GM18507 (cell line): ENCODE results near the gene NCS1.

Source experiments
- DNase-seq: peaks from one replicate; pipeline ENCODE4 v3.0.0; 2011; ENCODE audit warnings: low read depth; ENCODE audit not compliant: insufficient read length; ENCODE audit errors: extremely low spot score
- FAIRE-seq: peaks from 2 replicates; lab custom pipeline; 2011; peaks lifted over from hg19 to GRCh38; lab: Jason Lieb, UNC

The NCS1 gene

DNA sequence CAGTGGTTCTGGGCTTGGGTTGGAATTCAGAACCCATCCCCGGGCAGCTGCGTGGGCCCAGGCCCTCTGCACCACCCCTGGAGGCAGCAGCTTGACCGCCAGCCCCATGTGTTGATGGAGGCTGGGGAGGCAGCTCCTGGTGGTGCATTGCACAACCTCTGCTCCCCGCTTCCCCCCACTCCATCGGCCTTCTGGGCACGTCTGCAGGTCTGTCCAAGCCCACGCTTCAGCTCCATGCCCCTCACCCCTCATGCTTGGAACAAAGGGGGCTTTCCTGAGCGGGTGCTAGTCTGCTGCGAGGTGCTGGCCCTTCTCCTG lies 1.4 kb downstream of the NCS1 start:
- FAIRE-seq (no peak), DNase-seq (no peak)

DNA sequence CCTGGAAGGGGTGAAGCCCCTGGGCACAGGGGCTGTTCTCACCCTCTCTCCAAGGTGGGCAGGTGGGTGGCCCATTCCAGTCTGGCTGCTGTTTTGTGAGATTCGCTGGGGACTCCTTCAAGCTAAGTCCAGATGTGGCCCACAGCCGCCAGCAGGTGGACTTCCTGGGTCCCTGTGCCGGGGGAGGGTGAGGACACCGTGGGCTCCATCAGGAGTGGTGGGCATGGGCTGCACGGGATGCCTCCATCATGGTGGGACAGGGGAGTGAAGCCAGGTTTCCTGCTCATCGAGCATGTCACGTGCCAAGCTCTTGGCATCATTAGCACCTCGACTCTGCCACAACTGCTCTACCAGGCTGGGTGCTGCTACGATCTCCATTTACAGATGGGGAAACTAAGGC lies 1.8 kb downstream of the NCS1 start:
- FAIRE-seq: no peak

DNA sequence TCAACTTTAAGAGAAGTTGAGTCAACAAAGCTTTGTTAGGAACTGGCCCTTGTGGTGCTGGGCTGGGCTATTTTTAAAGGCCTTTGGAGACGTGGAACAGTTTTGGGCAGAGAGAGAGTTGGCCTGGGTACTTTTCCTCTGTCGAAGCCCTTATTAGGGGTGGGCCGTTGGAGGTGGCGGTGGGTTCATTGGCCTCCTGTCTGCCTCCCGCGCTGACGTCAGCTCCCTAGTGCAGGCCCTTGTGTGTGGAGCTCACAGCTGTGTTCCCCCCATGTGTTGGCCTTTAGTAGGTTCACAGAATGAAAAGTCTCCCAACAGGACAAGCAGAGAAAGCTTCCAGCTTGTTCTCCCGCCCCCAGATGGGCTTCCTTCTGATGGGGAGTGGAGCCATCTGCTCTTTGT lies 2.7 kb downstream of the NCS1 start:
- no peak for DNase-seq
- no peak for FAIRE-seq

More for the DNA sequence above, 1.8 kb downstream of the NCS1 start:
- no peak for DNase-seq

DNA sequence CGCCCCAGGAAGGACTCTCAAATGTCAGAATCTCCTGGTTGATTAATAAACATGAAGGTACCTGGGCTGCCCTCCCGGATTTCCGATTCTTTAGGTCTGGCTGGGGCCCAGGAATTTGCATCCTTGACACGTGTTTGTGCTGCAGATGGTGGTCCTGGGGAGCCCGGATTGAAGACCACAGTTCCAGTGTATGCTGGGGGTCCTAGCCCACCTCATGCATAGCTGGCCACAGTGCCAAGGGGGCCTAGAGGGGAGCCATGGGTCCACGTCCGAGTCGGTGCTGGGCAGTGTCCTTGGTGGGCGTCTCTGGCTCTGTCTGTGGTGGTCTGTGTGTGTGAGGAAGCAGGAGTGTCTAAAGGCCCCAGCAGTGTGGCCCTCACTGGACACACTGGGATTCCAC lies 3.2 kb downstream of the NCS1 start:
- DNase-seq: no peak

DNA sequence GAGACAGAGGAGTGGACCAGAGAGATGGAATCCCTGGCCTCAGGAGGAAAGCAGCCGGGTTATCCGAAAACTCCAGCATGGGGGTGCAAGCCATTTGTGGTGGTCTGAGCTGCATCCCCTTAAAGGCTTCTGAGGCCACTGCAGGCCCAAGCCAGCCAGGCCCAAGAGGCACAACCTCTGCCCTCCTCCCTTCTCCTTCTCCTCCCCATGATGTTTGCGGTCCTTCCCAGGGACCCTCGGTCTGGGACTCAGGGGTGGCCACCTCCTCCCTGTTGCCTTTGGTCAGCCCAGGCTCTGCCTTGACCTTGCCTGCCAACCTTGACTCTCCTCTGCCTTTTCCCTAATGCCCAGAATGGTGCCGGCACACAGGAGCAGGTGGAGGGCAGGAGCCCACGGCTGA lies 4.6 kb downstream of the NCS1 start:
- no peak for FAIRE-seq
- DNase-seq: no peak

More for the DNA sequence above, 3.2 kb downstream of the NCS1 start:
- no peak for FAIRE-seq

DNA sequence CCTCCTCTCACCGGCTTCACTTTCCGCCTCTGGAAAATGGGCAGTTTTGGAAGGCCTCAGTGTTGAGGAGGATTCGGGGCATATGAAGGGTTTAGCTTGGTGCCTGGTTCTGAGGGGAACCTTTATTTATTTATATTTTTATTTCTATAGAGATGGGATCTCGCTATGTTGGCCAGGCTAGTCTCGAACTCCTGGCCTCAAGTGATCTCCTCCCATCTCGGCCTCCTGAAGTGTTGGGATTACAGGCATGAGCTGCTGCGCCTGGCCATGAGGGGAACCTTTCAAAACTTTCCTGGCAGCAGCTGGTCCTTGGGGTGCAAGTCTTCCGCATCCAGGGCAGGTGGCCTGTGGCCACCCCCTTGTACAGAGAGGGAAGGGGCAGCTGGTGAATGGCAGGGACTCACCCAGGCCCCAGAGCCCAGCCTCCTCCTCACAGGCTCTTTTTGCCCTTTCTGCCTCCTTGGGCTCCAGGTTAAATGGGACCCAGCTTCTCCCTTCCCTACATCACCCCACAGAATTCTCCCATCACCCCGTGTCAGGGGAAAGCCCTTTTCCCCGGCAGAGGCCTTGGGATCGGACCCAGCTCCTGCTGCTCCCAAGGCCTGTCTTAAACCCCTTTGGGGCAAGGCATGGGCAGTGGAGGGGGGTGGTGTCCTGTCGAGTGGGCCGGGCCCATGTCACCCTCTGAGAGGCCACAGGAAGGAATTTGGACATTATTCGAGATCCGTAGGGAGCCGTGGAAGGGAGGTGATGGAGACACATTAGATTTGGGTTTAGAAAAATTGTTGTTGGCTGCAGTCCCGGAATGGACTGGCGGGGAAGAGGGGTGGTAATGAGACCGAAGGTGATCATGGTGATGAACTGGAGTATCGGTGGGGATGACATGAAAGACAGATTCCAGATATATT lies 5.9 kb downstream of the NCS1 start:
- DNase-seq: no peak

DNA sequence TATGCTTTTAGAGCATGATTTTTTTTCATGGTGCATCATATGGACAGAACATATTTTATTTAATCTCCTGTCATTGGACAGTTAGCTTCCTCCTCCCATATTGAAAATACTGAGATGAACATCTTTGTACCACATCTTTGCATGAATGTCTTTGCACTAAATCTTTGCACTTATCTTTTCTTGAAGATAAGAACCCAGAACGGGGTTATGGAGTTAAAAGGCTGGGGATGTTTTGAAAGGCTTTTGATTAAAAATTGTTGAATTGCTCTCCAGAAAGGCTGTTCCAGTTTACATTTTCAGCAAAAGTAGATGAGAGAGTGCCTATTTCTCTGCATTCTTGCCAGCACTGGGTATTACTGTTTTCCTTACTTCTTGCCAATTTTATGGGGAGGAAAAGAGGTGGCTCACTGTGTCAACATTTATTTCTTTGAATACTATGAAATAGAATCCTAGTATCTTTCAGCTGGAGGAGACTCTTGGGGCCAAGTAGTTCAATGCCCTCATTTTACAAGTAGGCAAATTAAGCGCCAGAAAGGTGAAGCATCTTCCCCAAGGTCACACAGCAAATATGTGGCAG lies 7.2 kb downstream of the NCS1 start:
- FAIRE-seq (no peak), DNase-seq (no peak)

More for the DNA sequence above, 5.9 kb downstream of the NCS1 start:
- no peak for FAIRE-seq

DNA sequence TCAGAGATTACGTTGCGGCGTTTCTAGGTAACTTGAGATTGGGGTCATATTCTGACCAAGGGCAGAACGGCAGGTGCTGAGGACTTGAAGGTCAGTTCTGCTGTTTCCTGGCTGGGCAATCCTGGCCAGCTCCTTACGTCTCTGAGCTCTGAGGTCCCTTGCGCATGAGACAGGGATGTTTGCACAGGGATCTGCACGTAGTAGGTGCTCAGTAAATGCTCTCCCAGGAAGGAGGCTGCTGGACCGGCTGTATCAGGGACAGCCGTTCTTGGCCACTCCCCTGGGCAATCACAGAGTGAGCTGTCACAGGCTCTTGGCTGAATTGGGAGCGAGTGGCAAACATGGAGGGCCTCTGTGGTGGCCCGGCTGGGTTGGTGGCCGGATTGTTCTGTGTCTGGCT lies 8.3 kb downstream of the NCS1 start:
- FAIRE-seq (no peak), DNase-seq (no peak)

DNA sequence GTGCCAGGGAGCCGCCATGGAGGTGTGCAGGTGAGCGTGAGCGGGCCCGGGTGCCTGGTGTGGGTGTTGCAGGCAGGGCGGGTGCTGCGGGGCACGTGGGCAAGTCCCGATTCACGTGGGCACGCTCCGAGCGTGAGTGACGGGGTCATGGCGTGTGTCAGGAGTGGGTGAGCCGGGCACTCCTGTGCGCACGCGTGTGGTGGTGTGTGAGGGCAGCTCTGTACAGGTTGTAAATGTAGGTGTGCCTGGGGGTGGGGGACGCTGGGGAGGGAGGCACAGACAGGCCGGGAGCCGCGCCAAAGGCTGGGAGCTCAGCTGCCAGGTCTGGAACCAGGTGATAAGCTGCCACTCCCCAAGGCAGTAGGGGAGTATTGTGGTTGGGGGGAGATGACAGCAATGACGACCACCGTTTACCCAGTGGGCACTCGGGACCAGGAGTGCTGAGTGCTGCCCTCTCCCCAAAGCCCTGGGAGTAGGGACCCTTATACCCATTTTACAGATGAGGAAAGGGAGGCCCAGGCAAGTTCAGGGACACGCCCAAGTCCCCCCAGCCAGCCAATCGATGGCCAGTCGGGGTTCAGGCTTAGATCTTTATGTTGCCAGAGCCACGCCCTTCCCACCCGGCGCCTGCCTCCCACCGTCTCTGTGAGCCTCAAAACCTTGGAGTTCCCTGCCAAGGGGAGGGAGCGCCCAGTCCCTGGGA lies 9.6 kb downstream of the NCS1 start:
- no peak for FAIRE-seq
- no peak for DNase-seq

DNA sequence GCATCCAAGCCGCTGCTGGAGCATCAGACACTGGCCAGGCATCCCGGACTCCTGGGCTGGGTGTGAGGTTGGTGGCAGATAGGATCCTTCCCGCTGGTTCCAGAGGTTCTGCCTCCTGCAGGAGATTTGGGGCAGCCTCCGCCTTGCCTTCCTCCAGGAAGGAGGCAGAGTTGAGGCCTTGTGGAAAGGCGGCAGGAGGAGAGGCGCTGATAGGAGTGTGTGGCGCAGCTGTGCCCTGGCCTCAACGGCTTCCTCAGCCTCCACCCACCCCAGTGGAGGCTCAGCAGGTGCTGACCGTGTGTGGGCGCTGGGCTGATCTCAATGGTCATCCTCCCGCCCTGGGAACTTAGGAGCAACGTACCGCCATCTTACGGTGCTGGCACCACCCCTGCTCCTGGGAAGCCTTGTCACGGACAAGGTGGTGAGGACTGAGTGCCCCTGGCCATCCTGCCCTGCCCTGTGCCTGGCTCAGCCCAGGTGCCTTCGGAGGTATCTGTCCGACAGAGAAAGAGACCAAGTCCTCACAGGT lies 10.2 kb downstream of the NCS1 start:
- FAIRE-seq (no peak), DNase-seq (no peak)

DNA sequence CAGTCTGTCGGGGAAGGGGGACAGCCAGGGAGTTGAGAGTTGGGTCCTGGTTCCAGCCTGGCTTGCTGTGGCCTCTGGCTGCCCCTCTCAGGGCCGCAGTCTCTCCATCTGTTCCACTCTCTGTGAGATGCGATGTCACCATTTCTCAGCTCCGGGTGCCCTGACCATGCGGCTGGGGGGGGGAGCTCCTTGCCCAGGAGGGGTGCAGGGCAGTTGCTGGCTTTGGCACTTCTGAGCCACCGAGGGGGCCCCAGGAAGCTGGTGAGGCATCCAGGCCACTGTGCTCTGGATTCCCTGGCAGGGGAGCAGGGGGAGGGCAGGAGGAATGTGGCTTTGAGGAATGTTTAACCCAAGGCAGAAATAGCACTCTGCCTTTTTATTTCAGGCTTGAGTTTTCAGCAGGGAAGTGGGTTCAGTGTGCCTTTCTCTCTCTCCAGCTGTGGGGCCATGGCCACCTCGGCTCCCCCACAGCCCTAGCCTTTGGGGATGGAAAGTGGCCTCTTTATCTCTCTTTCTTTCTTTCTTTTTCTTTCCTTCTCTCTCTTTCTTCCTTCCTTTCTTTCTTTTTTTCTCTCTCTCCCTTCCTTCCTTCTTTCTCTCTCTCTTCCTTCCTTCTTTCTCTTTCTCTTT lies 11.0 kb downstream of the NCS1 start:
- DNase-seq (no peak), FAIRE-seq (no peak)

DNA sequence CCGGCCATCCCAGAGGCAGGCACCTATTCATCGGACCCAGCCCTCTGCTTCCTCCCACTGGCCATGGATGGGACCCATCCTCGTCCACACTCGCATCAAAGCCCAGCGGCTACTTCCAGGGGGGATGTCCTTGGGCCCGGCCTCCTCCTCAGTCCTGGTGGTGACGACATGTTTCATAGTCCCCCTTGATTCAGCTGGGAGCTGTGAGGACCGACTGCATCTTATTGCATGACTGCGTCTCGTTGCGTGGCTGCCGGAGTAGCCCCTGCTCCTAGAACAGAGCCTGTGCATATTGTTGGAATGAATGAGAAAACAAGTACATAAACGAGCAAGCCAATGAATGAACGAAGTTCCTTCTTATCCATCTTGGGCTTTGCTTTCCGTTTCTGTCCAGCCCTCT lies 12.8 kb downstream of the NCS1 start:
- DNase-seq (no peak), FAIRE-seq (no peak)

DNA sequence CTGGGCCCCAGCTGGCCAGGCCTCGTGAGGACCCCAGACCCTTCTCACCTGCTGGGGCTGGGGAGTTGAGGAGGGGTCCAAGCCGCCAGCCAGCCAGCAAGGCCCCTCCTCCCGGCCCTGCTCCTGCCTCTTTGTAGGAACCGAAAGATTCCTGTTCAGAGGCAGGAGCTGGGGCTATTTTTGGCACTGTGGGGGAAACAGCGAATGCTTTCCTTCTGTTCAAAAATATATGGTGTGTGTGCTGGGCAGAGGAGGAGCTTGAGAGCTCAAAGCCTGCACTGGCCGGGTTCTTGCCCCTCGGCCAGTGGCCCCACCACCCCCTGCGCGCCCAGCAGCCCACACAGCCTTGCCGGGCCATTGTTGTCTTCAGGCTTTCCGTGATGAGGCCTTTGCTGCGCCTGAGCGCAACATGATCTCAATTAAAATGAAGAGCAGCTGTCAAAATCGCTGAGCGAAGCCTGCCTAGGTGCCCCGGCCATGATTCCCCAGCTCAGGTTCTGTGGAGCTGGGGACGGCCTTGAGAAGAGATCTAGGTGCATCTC lies 13.4 kb downstream of the NCS1 start:
- no peak for FAIRE-seq

DNA sequence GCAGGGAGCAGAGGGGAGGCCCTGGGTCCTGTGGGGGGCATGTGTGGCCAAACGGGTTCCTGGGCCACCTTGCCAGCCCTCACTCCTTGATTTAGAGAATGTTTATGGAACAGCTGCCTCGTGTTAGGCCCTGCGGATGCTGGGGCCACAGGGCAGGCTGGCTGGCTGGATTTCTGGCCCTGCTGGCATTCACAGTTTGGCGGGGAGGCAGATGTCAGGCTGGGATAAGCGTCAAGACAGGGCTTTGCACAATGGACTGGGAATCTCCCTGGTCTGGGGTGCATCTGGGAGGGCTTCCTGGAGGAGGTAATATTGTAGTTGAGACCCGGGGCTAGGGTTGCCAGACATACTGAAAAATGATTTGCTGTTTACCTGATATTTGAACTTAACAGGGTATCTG lies 13.8 kb downstream of the NCS1 start:
- FAIRE-seq: no peak
- no peak for DNase-seq

More for the DNA sequence above, 13.4 kb downstream of the NCS1 start:
- DNase-seq: no peak

DNA sequence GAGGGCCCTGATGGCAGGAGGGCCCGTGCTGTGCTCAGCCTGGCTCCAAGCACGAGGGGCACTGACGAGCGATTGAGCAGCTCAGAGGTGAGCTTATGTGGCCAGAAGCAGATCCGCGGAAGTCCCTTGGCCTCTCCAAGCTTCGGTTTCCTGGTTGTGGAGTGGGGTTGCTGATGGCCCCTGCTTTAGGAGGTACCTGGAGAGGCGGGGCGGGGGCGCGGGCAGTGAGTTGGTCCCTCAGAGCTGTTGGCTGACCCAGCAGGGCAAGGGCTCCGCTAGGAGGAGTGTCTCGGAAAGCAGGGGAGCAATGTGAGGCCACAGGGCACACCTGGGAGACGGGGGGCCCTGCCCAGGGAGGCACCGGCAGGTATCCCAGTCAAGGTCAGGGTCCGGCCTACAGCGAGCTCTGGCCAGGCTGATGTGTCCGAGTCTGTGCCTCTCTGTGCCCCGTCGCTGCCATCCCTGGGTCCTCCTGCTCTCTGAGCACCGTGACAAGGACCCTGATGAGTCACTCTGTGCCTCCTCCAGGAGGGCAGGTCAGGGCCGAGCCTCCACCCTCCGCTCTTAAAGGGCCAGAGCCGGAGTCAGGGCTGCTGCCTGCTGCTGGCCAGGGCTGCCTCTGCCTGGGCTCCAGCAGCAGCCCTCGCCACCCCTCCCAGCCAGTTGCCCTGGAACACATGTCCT lies 14.8 kb downstream of the NCS1 start:
- DNase-seq: no peak
- FAIRE-seq: no peak

DNA sequence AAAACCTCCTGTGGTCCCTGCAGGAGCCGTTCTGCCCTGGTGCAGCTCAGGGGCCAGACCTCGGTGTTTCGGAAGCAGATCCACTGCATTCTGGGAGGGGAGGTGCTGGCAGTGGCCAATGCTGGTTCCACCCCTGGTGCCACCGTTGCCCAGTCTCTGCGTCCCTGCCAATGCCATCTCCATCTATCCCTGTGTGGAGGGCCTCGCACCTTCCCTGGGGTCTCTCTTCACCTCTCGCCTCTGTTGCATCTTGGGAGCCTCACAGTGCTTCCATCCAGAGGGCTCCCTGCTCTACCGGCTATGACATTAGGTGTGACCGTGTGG lies 15.3 kb downstream of the NCS1 start:
- FAIRE-seq: no peak
- no peak for DNase-seq

DNA sequence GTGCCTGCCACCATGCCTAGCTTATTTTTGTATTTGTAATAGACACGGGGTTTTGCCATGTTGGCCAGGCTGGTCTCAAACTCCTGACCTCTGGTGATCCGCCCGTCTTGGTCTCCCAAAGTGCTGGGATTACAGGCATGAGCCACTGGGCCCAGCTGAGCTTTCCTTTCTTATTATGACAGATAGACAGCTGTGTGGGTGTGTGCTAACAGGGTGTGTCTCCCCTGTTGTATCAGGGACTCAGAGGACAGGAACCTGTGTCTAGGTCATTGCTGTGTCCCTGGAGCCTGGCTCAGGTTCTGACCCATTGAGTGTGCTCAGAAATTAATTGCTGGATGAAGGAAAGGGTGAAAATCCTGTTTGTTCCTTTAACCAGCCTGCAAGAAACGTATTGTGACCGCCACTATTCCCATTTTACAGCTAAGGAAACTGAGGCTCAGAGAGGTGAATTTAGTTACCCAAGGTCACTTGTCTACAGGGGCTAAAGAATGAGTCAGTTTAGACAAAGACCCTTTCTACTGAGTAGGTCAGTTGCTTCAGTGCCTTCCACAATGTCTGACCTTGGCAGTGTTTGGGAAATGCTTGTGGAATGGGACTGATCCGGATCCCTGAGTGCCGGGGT lies 16.8 kb downstream of the NCS1 start:
- FAIRE-seq (no peak), DNase-seq (no peak)

DNA sequence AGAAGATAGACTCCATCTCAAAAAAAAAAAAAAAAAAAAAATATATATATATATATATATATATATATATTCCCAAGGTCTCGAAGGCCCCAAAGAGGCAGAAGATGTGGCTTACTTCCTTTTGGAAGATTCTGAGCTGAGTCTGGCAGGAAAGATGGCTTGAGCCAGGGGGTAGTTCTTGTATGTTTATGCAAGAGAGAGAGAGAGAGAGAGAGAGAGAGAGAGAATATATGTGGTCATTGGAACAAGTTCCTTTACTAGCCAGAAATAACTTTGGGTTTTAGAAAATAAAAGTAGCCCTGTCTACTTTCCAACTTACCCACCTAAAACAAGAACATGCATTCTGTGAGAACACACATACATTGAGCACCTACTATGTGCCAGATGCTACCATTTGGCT lies 17.6 kb downstream of the NCS1 start:
- DNase-seq (no peak), FAIRE-seq (no peak)
